Measurements from ENCODE around the gene FERMT1.
"Not testable (repeated sequence)": the region's sequence is repeated elsewhere in the genome, so short reads cannot be mapped to it uniquely, and the experiment has no call there.

FERMT1 gene

GRCh38 chr20:6114696-6115095 is 8.1 kb downstream of the FERMT1 start:
- DNase-seq: no peak

DNA sequence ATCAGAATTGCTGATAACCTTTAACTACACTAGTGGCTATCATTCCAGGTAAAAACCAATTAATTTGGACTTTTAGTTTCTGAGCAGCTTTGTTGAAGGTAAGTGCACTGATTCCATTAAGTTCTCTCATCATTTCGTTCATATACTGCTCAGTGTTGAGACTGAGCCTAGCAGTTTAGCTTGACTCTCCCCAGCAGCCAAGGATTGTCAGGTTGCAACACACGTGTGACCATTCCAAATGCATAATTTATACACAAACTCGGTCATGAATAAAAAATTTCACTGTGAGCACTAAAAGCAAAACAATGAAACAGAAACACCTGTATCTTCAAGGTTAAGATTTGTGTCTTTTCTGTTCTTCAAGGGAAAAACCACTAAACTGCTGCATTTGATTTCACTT is 8.9 kb downstream of the FERMT1 start:
- DNase-seq: no peak

GRCh38 chr20:6112965-6113364 is 9.9 kb downstream of the FERMT1 start:
- not testable (repeated sequence) for DNase-seq

DNA sequence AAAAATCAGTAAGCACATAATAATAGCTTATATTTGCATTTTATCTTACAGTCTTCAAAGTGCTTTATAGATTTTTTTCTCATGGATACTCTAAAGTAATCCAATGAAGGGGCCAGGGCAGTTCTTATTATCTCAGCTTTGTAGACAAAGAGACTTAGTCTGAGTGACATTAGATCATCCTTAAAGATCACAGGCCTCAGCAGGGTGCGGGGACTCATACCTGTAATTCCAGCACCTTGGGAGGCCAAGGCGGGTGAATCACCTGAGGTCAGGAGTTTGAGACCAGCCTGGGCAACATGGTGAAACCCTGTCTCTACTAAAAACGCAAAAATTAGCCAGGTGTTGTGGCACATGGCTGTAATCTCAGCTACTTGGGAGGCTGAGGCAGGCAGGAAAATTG is 14.5 kb downstream of the FERMT1 start:
- DNase-seq: no peak

DNA sequence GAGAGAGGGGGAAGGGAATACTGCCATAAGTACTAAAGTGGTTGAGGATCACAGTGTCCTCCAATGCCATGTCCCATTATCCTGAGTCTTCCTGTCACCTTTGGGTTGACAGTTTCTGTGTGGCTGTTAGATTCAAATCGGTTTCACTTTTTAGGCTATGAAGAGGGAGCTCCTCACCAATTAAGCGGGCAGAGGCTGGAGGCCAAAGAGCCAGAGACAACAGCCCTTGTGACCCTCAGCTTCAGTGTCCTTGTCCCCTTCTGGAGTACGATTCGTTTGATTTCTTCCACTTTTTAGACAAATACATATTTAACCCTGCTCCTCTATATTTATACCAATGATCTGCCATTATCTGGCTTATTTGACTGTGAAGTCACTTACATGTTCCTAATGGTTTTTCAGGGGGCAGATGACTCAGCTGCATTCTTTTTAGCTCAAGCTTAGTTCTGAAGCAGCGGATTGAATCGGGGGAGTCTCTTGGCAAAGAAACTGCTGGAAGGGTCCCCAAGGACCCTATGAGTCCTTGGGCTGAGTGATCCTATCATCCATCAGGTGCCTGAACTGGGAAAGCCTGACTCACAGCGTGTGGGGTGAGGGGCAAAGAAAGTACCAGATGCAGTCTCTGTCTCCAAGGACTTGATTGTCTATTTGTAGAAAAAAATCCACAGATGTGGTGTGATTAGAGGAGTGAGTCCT is 18.2 kb downstream of the FERMT1 start:
- DNase-seq: no peak

DNA sequence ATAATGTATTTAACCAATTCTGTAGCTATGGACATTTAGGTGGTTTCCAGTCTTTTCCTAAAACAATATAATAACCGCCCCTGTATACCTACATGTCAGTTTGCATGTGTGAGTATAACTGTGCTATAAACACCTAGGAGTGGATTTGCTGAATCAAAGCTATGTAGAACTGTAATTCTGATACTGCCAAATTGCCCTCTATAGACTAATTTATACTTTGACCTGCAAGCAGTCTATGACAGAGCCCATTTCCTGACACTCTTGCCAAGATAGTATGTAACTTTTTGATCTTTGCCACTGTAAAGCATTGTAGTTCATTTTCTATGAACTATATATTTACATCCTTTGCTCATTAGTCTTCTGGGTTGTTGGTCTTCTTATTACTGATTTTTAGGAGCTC is 19.5 kb downstream of the FERMT1 start:
- no peak for DNase-seq

DNA sequence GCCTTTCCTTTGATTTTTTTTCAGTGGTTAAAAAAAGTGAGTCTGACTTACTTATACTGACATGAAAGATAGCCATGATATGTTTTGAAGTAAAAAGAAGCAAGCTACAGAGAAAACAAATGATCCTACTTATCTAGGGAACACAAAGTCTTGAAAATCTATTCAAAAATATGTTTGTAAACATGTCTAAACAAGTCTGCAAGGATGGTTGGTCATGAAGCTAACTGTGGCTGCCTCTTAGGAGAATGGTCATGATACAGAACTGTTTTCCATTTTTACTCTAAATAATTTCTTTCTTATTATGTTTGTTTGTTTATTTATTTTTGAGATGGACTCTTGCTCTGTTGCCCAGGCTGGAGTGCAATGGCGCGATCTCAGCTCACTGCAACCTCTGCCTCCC is 21.5 kb downstream of the FERMT1 start:
- DNase-seq: no peak

- DNase-seq: no peak
These were observed 22.6 kb downstream of the FERMT1 start for GRCh38 chr20:6100246-6100645.

- DNase-seq: no peak
These were observed 23.0 kb downstream of the FERMT1 start for GRCh38 chr20:6099819-6100218.

DNA sequence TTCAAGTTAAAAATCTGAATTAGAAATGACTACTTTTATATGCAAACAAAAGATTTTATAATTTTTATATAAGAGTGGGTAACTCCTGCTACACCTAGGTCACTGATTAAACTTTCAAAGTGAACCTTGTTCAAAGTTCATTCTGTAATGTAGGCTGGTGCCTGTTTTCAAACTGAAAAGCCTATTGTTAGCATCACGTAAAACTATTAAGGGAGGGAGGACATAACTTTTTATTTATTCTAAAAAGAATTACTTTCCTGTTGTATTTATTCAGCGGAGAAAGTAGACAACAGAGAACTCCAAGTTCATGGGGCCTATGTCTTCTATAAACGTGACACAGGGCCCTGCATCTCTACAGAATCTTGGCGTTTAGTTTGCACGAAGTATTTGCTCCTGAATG is 27.4 kb downstream of the FERMT1 start:
- no peak for DNase-seq

- no peak for DNase-seq
These were observed 28.3 kb downstream of the FERMT1 start for GRCh38 chr20:6094565-6094964.

- DNase-seq: peak; percentile 33
These were observed 28.8 kb downstream of the FERMT1 start for GRCh38 chr20:6094063-6094462.

GRCh38 chr20:6091661-6092060 is 31.2 kb downstream of the FERMT1 start:
- no peak for DNase-seq

GRCh38 chr20:6086868-6087267 is 36.0 kb downstream of the FERMT1 start:
- DNase-seq: no peak

DNA sequence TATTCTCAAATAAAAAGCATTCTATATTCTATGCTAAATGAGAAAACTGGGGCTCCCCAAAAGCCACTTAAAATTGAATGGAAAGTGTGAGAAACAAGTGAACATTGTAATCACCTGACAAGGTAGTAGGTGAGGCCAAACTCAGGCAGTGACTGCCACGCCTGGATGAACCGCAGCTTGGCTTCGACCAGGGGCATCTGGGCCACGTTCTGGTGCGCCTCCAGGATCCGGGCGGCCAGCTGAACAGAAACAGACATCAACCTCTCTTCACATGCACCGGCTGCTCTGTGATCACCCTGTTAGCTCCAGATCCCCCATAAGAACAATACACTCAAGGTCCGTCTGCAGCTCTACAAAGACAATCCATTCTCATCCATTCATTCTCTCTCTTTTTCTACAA is 38.9 kb downstream of the FERMT1 start:
- DNase-seq: no peak

DNA sequence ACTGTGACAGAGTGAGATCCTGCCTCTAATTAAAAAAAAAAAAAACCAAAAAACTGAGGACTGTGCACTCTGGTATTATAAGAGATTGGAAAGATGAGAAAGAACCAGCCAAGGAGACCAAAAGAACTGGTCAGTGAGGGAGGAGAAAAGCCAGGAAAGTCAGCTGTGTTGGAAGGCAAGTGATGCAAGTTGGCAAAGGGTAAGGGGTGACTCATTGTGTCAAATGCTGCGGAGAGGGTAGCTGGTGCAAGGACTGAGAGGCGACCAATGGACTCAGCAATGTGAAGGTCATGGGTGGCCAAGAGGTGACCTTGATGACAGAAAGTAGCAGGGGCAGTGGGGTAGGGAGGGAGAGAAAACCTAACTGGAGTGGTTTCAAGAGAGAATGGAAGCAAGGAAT is 41.6 kb downstream of the FERMT1 start:
- DNase-seq: no peak

DNA sequence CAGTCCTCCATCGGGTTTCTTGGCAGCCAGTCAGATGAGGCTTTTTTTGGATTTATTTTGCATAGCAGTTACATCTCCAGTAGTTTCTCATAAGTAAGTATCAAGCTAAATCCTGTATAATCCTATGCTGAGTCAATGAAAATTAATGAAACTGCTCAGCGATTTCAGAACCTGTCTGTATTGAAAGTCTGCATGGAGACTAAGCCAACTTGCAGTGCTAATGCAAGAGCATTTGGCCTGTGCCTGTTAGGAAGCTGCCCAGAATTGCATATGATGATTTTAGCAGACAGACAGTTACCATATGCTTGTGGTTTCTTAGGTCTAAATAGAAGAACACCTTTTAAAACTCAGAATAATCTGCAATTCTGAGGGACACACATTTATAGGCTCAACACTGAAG is 43.8 kb downstream of the FERMT1 start:
- no peak for DNase-seq

GRCh38 chr20:6075428-6076219 is 47.2 kb downstream of the FERMT1 start:
- no peak for DNase-seq

DNA sequence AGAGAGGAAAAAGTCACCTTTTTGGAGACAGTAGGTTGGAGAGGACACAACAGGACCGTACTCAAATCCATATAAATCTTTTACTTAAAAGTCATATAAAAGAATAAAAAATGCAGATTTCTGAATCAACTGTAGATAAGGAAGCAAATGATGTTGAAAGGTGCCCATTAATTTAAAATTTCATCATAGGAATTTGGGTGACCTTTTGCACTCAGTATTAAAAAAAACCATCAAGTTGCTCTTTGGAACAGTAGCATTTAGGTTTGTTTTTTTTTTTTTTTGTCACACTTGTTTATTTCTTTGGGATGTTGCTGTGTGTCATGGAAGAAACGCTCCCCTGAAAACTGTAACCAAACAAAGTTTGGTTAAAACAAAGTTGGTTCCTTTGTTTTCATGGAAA is 48.0 kb downstream of the FERMT1 start:
- no peak for DNase-seq

GRCh38 chr20:6074145-6074561 is 48.7 kb downstream of the FERMT1 start:
- peak; percentile 32 for DNase-seq

GRCh38 chr20:6070829-6071695 is 51.8 kb downstream of the FERMT1 start:
- no peak for DNase-seq

GRCh38 chr20:6069669-6070068 is 53.2 kb downstream of the FERMT1 start:
- DNase-seq: no peak

GRCh38 chr20:6067763-6068318 is 55.0 kb downstream of the FERMT1 start:
- DNase-seq: no peak

All from NCI-H510A treated with DMSO at 0.1 percent for 48 hours (cell line).